Measurements from ENCODE around the gene TRIP12.
A peak's percentile ranks its signal among the peaks of the same experiment; 100 is the strongest.

TRIP12 gene

GRCh38 chr2:229921892-229922448 lies at the start of gene TRIP12:
Gene TRIP12 (minus strand): TSS chr2:229922009. CDS start chr2:229880079, 41,930 bp downstream.
- Histone ChIP-seq H3K27me3 (ENCODE audit: low read length) (no peaks in the 10 kb centered on the region), H3K9me2 (replicated peaks; ENCODE audit: insufficient read depth, low read length) (no peaks in the 10 kb centered on the region), H3K9me3 (ENCODE audit: insufficient read depth, low read length) (no peaks in the 10 kb centered on the region), H3K27ac (ENCODE audit: low read depth, low read length) (peak within 1 kb of the TSS; percentile 91), H3K4me3 (ENCODE audit: insufficient read depth, low read length, poor library complexity, severe bottlenecking) (peak within 1 kb of the TSS; percentile 58), H2AFZ (ENCODE audit: low read depth, low read length, severe bottlenecking) (peak within 1 kb of the TSS; percentile 98), H3K79me2 (ENCODE audit: insufficient read depth, low read length) (peaks cover 43% of the 10 kb centered on the region), H3K4me2 (ENCODE audit: low read depth, low read length, poor library complexity, severe bottlenecking) (peak within 1 kb of the TSS; percentile 56), H3F3A (ENCODE audit: insufficient read depth) (peaks cover 19% of the 10 kb centered on the region; the same call in 1 of the 2 replicates), H3K36me3 (ENCODE audit: low read length) (peaks cover 3% of the 10 kb centered on the region; the same call in 1 of the 2 replicates), H3K9ac (ENCODE audit: low read length) (peak within 1 kb of the TSS; percentile 78), H4K20me1 (ENCODE audit: low read depth, low read length) (no peaks in the 10 kb centered on the region)
- TF ChIP-seq EZH2phosphoT487 (conservative IDR thresholded peaks at IDR 0.05; ENCODE audit: low read length) (no peak), CTCF (IDR thresholded peaks at IDR 0.05; ENCODE audit: insufficient read depth, low read length, poor library complexity, severe bottlenecking) (no peak)

DNA sequence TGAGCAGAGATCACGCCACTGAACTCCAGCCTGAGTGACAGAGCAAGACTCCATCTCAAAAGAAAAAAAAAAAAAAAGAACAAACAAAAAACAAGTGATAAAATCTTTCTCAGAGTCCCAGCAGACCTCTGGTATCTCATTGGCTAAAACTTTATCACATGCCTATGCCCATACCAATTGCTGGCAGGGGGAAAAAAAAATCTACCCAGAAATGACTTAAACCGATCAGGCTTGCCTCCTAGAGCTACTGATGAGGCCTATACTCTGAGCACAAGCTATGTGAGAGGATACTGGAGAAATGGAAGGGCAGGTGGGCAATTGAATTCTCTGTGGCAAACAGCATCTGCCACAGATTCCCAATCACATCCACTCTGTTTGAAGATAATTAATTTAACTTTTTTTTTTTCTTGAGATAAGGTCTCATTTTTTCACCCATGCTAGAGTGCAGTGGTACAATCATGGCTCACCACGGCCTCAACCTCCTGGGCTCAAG lies 49.5 kb upstream of the TRIP12 start:
- no peaks in the 10 kb centered on the region for H3K9me2 ChIP-seq (replicated peaks; ENCODE audit: insufficient read depth, low read length)
- no peaks in the 10 kb centered on the region for H3K79me2 ChIP-seq (ENCODE audit: insufficient read depth, low read length)
- H3K4me2 ChIP-seq (ENCODE audit: low read depth, low read length, poor library complexity, severe bottlenecking), result no peak overlapping the region
- no peaks in the 10 kb centered on the region for H4K20me1 ChIP-seq (ENCODE audit: low read depth, low read length)
- no peaks in the 10 kb centered on the region for H3K27me3 ChIP-seq (ENCODE audit: low read length)
- H3K27ac ChIP-seq (ENCODE audit: low read depth, low read length), result no peak overlapping the region
- H3F3A ChIP-seq (ENCODE audit: insufficient read depth), result no peaks in the 10 kb centered on the region
- no peak overlapping the region for H2AFZ ChIP-seq (ENCODE audit: low read depth, low read length, severe bottlenecking)
- H3K36me3 ChIP-seq (ENCODE audit: low read length), result no peaks in the 10 kb centered on the region
- H3K4me3 ChIP-seq (ENCODE audit: insufficient read depth, low read length, poor library complexity, severe bottlenecking), result no peak overlapping the region
- TF ChIP-seq CTCF (IDR thresholded peaks at IDR 0.05; ENCODE audit: insufficient read depth, low read length, poor library complexity, severe bottlenecking) (no peak), EZH2phosphoT487 (conservative IDR thresholded peaks at IDR 0.05; ENCODE audit: low read length) (no peak)
- no peak overlapping the region for H3K9ac ChIP-seq (ENCODE audit: low read length)
- no peaks in the 10 kb centered on the region for H3K9me3 ChIP-seq (ENCODE audit: insufficient read depth, low read length)

GRCh38 chr2:229970406-229970805 lies 48.6 kb upstream of the TRIP12 start:
- no peak for TF ChIP-seq EZH2phosphoT487 (conservative IDR thresholded peaks at IDR 0.05; ENCODE audit: low read length)
- TF ChIP-seq CTCF (IDR thresholded peaks at IDR 0.05; ENCODE audit: insufficient read depth, low read length, poor library complexity, severe bottlenecking), result no peak
- no peaks in the 10 kb centered on the region for H3F3A ChIP-seq (ENCODE audit: insufficient read depth)
- no peak overlapping the region for H3K4me2 ChIP-seq (ENCODE audit: low read depth, low read length, poor library complexity, severe bottlenecking)
- H3K36me3 ChIP-seq (ENCODE audit: low read length), result no peaks in the 10 kb centered on the region
- no peaks in the 10 kb centered on the region for H3K79me2 ChIP-seq (ENCODE audit: insufficient read depth, low read length)
- H3K9ac ChIP-seq (ENCODE audit: low read length), result no peak overlapping the region
- H3K9me2 ChIP-seq (replicated peaks; ENCODE audit: insufficient read depth, low read length), result no peaks in the 10 kb centered on the region
- H3K27me3 ChIP-seq (ENCODE audit: low read length), result no peaks in the 10 kb centered on the region
- no peaks in the 10 kb centered on the region for H3K9me3 ChIP-seq (ENCODE audit: insufficient read depth, low read length)
- no peak overlapping the region for H2AFZ ChIP-seq (ENCODE audit: low read depth, low read length, severe bottlenecking)
- H3K4me3 ChIP-seq (ENCODE audit: insufficient read depth, low read length, poor library complexity, severe bottlenecking), result no peak overlapping the region
- no peaks in the 10 kb centered on the region for H4K20me1 ChIP-seq (ENCODE audit: low read depth, low read length)
- H3K27ac ChIP-seq (ENCODE audit: low read depth, low read length), result no peak overlapping the region
